IPS DF 4.7 (cell line): ENCODE measurements around the gene TP53AIP1.

Experiments
- DNase-seq: peaks from one replicate; pipeline ENCODE4 v3.0.0-alpha.2; 2013; ENCODE audit warnings: low spot score; ENCODE audit errors: extremely low read depth

The TP53AIP1 gene

GRCh38 chr11:128943428-128943976 is 831 bp upstream of the TP53AIP1 start:
- DNase-seq = no peak

- no peak for DNase-seq
Measured at GRCh38 chr11:128942272-128942612, 429 bp downstream of the TP53AIP1 start.

GRCh38 chr11:128941573-128942271 is 949 bp downstream of the TP53AIP1 start:
- no peak for DNase-seq

- DNase-seq = no peak
Measured at GRCh38 chr11:128941110-128941509, 1.6 kb downstream of the TP53AIP1 start.

- no peak for DNase-seq
Measured at GRCh38 chr11:128940603-128941002, 2.1 kb downstream of the TP53AIP1 start.

GRCh38 chr11:128940156-128940555 is 2.5 kb downstream of the TP53AIP1 start:
- DNase-seq = no peak

- DNase-seq = no peak
Measured at GRCh38 chr11:128939591-128939990, 3.1 kb downstream of the TP53AIP1 start.

GRCh38 chr11:128938156-128938885 is 4.3 kb downstream of the TP53AIP1 start:
- DNase-seq = no peak

- no peak for DNase-seq
Measured at GRCh38 chr11:128937480-128937879, 5.2 kb downstream of the TP53AIP1 start.

- DNase-seq = peak; percentile 62
Measured at GRCh38 chr11:128936606-128937251, 5.9 kb downstream of the TP53AIP1 start.

GRCh38 chr11:128934926-128935325 is 7.7 kb downstream of the TP53AIP1 start:
- DNase-seq = no peak

GRCh38 chr11:128934351-128934750 is 8.3 kb downstream of the TP53AIP1 start:
- DNase-seq = no peak

- DNase-seq = no peak
Measured at GRCh38 chr11:128933481-128934178, 9.0 kb downstream of the TP53AIP1 start.

GRCh38 chr11:128931668-128932067 is 11.0 kb downstream of the TP53AIP1 start:
- DNase-seq = no peak

GRCh38 chr11:128931066-128931465 is 11.6 kb downstream of the TP53AIP1 start:
- DNase-seq = no peak

GRCh38 chr11:128929991-128930390 is 12.7 kb downstream of the TP53AIP1 start:
- DNase-seq = no peak

GRCh38 chr11:128929468-128929867 is 13.2 kb downstream of the TP53AIP1 start:
- DNase-seq = no peak

- no peak for DNase-seq
Measured at GRCh38 chr11:128928400-128928799, 14.3 kb downstream of the TP53AIP1 start.

- DNase-seq = no peak
Measured at GRCh38 chr11:128927683-128928336, 14.9 kb downstream of the TP53AIP1 start.

- no peak for DNase-seq
Measured at GRCh38 chr11:128927108-128927461, 15.6 kb downstream of the TP53AIP1 start.

- no peak for DNase-seq
Measured at GRCh38 chr11:128926437-128927107, 16.1 kb downstream of the TP53AIP1 start.
